ENCODE data around the gene ST3GAL2.
"Not testable (repeated sequence)": the region's sequence is repeated elsewhere in the genome, so short reads cannot be mapped to it uniquely, and the experiment has no call there.

The ST3GAL2 gene

GRCh38 chr16:70386289-70386986 is 52.5 kb downstream of the ST3GAL2 start:
- DNase-seq (ENCODE audit: low spot score), result not testable (repeated sequence)

GRCh38 chr16:70383421-70383960 is 55.4 kb downstream of the ST3GAL2 start:
- DNase-seq (ENCODE audit: low spot score), result no peak

- DNase-seq (ENCODE audit: low spot score), result no peak
Observed at GRCh38 chr16:70381604-70382342, 57.1 kb downstream of the ST3GAL2 start.

- peak; percentile 98 for DNase-seq (ENCODE audit: low spot score)
Observed at GRCh38 chr16:70380919-70381603, 57.8 kb downstream of the ST3GAL2 start.

- DNase-seq (ENCODE audit: low spot score), result peak; percentile 20
Observed at GRCh38 chr16:70380248-70380918, 58.5 kb downstream of the ST3GAL2 start.

GRCh38 chr16:70378869-70379493 is 59.9 kb downstream of the ST3GAL2 start:
- no peak for DNase-seq (ENCODE audit: low spot score)

GRCh38 chr16:70377782-70378181 is 61.1 kb downstream of the ST3GAL2 start:
- DNase-seq (ENCODE audit: low spot score), result no peak

GRCh38 chr16:70375636-70376611 is 63.0 kb downstream of the ST3GAL2 start:
- no peak for DNase-seq (ENCODE audit: low spot score)

- no peak for DNase-seq (ENCODE audit: low spot score)
Observed at GRCh38 chr16:70374213-70374612, 64.7 kb downstream of the ST3GAL2 start.

GRCh38 chr16:70372921-70373728 is 65.8 kb downstream of the ST3GAL2 start:
- no peak for DNase-seq (ENCODE audit: low spot score)

- DNase-seq (ENCODE audit: low spot score), result no peak
Observed at GRCh38 chr16:70370924-70371323, 68.0 kb downstream of the ST3GAL2 start.

GRCh38 chr16:70370145-70370544 is 68.8 kb downstream of the ST3GAL2 start:
- not testable (repeated sequence) for DNase-seq (ENCODE audit: low spot score)

GRCh38 chr16:70364399-70364798 is 74.5 kb downstream of the ST3GAL2 start:
- no peak for DNase-seq (ENCODE audit: low spot score)

- DNase-seq (ENCODE audit: low spot score), result no peak
Observed at GRCh38 chr16:70359552-70359951, 79.3 kb downstream of the ST3GAL2 start.

GRCh38 chr16:70349783-70350182 is 89.1 kb downstream of the ST3GAL2 start:
- DNase-seq (ENCODE audit: low spot score), result no peak

- DNase-seq (ENCODE audit: low spot score), result no peak
Observed at GRCh38 chr16:70348991-70349390, 89.9 kb downstream of the ST3GAL2 start.

- DNase-seq (ENCODE audit: low spot score), result no peak
Observed at GRCh38 chr16:70345840-70346239, 93.1 kb downstream of the ST3GAL2 start.

- DNase-seq (ENCODE audit: low spot score), result no peak
Observed at GRCh38 chr16:70342016-70342415, 96.9 kb downstream of the ST3GAL2 start.

GRCh38 chr16:70341600-70341999 is 97.3 kb downstream of the ST3GAL2 start:
- no peak for DNase-seq (ENCODE audit: low spot score)

GRCh38 chr16:70337814-70338213 is 101.1 kb downstream of the ST3GAL2 start:
- DNase-seq (ENCODE audit: low spot score), result no peak

All from globus pallidus (tissue), 1 donor.